Prostate gland (tissue), 2 donors: ENCODE data around the gene SLC66A2.
"Not testable (repeated sequence)": the region's sequence is repeated elsewhere in the genome, so short reads cannot be mapped to it uniquely, and the experiment has no call there.

Experiments used
- CTCF ChIP-seq, 4 experiments: fragments of 200-600 bp in 2 of 4; fragments of 450-650 bp in 2 of 4; sonication (generic) in 2 of 4; IDR thresholded peaks; 1 replicate in 3 of 4; 2 replicates in 1 of 4; pipeline ENCODE4 v1.5.1; 2016 to 2019; ENCODE audit warnings: antibody characterized with exemption in 4 of 4, mild to moderate bottlenecking in 2 of 4, moderate library complexity in 2 of 4
- POLR2A ChIP-seq: fragments of 450-650 bp; IDR thresholded peaks from one replicate; pipeline ENCODE4 v1.6.1; 2016; ENCODE audit warnings: antibody characterized with exemption, mild to moderate bottlenecking
- POLR2AphosphoS5 ChIP-seq: sonication (generic); formaldehyde crosslinking; IDR thresholded peaks from one replicate; pipeline ENCODE4 v1.6.1; 2017; ENCODE audit warnings: antibody characterized with exemption

- not testable (repeated sequence) for TF ChIP-seq CTCF (IDR thresholded peaks at IDR 0.05); POLR2AphosphoS5; POLR2A
These were observed 73.2 kb downstream of the SLC66A2 start for GRCh38 chr18:79878246-79878645.
